Ascending aorta (tissue), 2 donors: ENCODE data around the gene LRRC53. TPM values are rescaled to one million over a fixed set of nuclear protein-coding genes. Genes with fewer than 3 reads are reported as not detected.

Source experiments
- DNase-seq, 2 donors: peaks; one replicate each; pipeline ENCODE4 v3.0.0-alpha.2; 2019; ENCODE audit warnings: low spot score in 2 of 2
- H3K27ac ChIP-seq, 2 donors: fragments of 200-600 bp; sonication (generic); one replicate each; pipeline ENCODE4 v1.5.1; 2016 to 2017; ENCODE audit warnings: mild to moderate bottlenecking in 1 of 2
- H3K27me3 ChIP-seq: fragments of 200-600 bp; sonication (generic); one replicate; pipeline ENCODE4 v1.5.1; 2017
- H3K36me3 ChIP-seq, 2 donors: fragments of 200-600 bp; sonication (generic); one replicate each; pipeline ENCODE4 v1.5.1; 2016
- H3K4me1 ChIP-seq, 2 donors: fragments of 200-600 bp; sonication (generic); one replicate each; pipeline ENCODE4 v1.5.1; 2016 to 2017; ENCODE audit warnings: mild to moderate bottlenecking in 1 of 2
- H3K4me3 ChIP-seq, 2 donors: fragments of 200-600 bp; sonication (generic); one replicate each; pipeline ENCODE4 v1.5.1; 2016 to 2017; ENCODE audit warnings: mild to moderate bottlenecking in 1 of 2
- H3K9me3 ChIP-seq, 2 donors: fragments of 200-600 bp; sonication (generic); one replicate each; pipeline ENCODE4 v1.5.1; 2016
- CTCF ChIP-seq, 3 experiments: fragments of 200-600 bp in 2 of 3; fragments of 450-650 bp in 1 of 3; sonication (generic) in 2 of 3; IDR thresholded peaks; one replicate each; pipeline ENCODE4 v1.5.1; 2016 to 2019; ENCODE audit warnings: antibody characterized with exemption in 3 of 3, mild to moderate bottlenecking in 1 of 3, moderate library complexity in 1 of 3
- intact Hi-C: fragments of 100-400 bp; cut with DNase I; formaldehyde crosslinking; loops from one replicate; pipeline ENCODE4 v1.15.1; 2023
- total RNA-seq: library from RNA; depleted of rRNA; stranded (reverse); fragments of >200 nt; gene quantifications from one replicate; pipeline ENCODE4 v1.1.0, GENCODE V29; 2016

LRRC53 gene
- total RNA-seq, 1 donor from 2014 or later: not detected

- H3K36me3 ChIP-seq: no peaks in the 10 kb centered on the region
- H3K27ac ChIP-seq: no peak overlapping the region
- intact Hi-C loops: no loop called here
- TF ChIP-seq CTCF (IDR thresholded peaks at IDR 0.05): no peak
- no peak overlapping the region for H3K4me3 ChIP-seq
- no peak for DNase-seq
- H3K9me3 ChIP-seq: no peaks in the 10 kb centered on the region
- no peaks in the 10 kb centered on the region for H3K4me1 ChIP-seq
- H3K27me3 ChIP-seq: no peaks in the 10 kb centered on the region
These were observed 19.4 kb upstream of the LRRC53 start for GRCh38 chr1:74531796-74532195.

- DNase-seq: no peak
- intact Hi-C loops: no loop called here
- no peak for TF ChIP-seq CTCF (IDR thresholded peaks at IDR 0.05)
These were observed 18.5 kb upstream of the LRRC53 start for GRCh38 chr1:74530892-74531291.

GRCh38 chr1:74528123-74528522 is 15.7 kb upstream of the LRRC53 start:
- no peak for TF ChIP-seq CTCF (IDR thresholded peaks at IDR 0.05)
- no peak overlapping the region for H3K27ac ChIP-seq
- H3K27me3 ChIP-seq: no peaks in the 10 kb centered on the region
- no peaks in the 10 kb centered on the region for H3K4me1 ChIP-seq
- intact Hi-C loops: no loop called here
- H3K9me3 ChIP-seq: no peaks in the 10 kb centered on the region
- no peaks in the 10 kb centered on the region for H3K36me3 ChIP-seq
- DNase-seq: no peak
- H3K4me3 ChIP-seq: no peak overlapping the region

More at GRCh38 chr1:74530892-74531291, 18.5 kb upstream of the LRRC53 start:
- Histone ChIP-seq H3K9me3 (no peaks in the 10 kb centered on the region), H3K4me1 (no peaks in the 10 kb centered on the region), H3K27me3 (no peaks in the 10 kb centered on the region), H3K27ac (no peak overlapping the region), H3K36me3 (no peaks in the 10 kb centered on the region), H3K4me3 (no peak overlapping the region)

GRCh38 chr1:74526708-74527107 is 14.3 kb upstream of the LRRC53 start:
- Histone ChIP-seq H3K36me3 (no peaks in the 10 kb centered on the region), H3K9me3 (no peaks in the 10 kb centered on the region), H3K4me1 (no peaks in the 10 kb centered on the region), H3K27me3 (no peaks in the 10 kb centered on the region), H3K27ac (no peak overlapping the region), H3K4me3 (no peak overlapping the region)
- no peak for DNase-seq
- TF ChIP-seq CTCF (IDR thresholded peaks at IDR 0.05): no peak
- intact Hi-C loops: no loop called here

GRCh38 chr1:74523873-74524480 is 11.6 kb upstream of the LRRC53 start:
- no peak for TF ChIP-seq CTCF (IDR thresholded peaks at IDR 0.05)
- intact Hi-C loops: no loop called here
- no peak for DNase-seq
- Histone ChIP-seq H3K27ac (no peak overlapping the region), H3K4me1 (no peaks in the 10 kb centered on the region), H3K27me3 (no peaks in the 10 kb centered on the region), H3K4me3 (no peak overlapping the region), H3K36me3 (no peaks in the 10 kb centered on the region), H3K9me3 (no peaks in the 10 kb centered on the region)

GRCh38 chr1:74522148-74522547 is 9.7 kb upstream of the LRRC53 start:
- Histone ChIP-seq H3K27ac (no peak overlapping the region), H3K36me3 (no peaks in the 10 kb centered on the region), H3K4me3 (no peak overlapping the region), H3K9me3 (no peaks in the 10 kb centered on the region), H3K27me3 (no peaks in the 10 kb centered on the region), H3K4me1 (no peaks in the 10 kb centered on the region)
- TF ChIP-seq CTCF (IDR thresholded peaks at IDR 0.05): no peak
- intact Hi-C loops: no loop called here
- no peak for DNase-seq
